SK-N-SH (cell line): Measurements from ENCODE around the gene MAPK10. TPM values are rescaled to one million over a fixed set of nuclear protein-coding genes. Genes with fewer than 3 reads are reported as not detected.

Experiments
- CTCF ChIA-PET: fragments of 300-600, 350-600 bp; formaldehyde crosslinking; extraction: SDS; loops from one replicate; lab custom pipeline; 2021; lab: Yijun Ruan, JAX
- POLR2A ChIA-PET: fragments of 350-600 bp; sonication (Branson Sonifier 250); formaldehyde crosslinking; extraction: SDS; loops from one replicate; lab custom pipeline; 2020; ENCODE audit warnings: antibody characterized with exemption, inconsistent platforms; lab: Yijun Ruan, JAX
- DNase-seq: peaks from one replicate; pipeline ENCODE4 v3.0.0; 2012
- H2AFZ ChIP-seq: fragments of 200-600 bp; sonication (generic); 2 replicates; pipeline ENCODE4 v1.8.1; 2016; ENCODE audit warnings: antibody characterized with exemption, mild to moderate bottlenecking, low read depth
- H3F3A ChIP-seq: fragments of 200-600 bp; sonication (generic); replicated peaks from 2 replicates; pipeline ENCODE3; 2016; ENCODE audit warnings: antibody characterized with exemption, mild to moderate bottlenecking; ENCODE audit not compliant: insufficient read depth
- H3K27ac ChIP-seq, 2 experiments: fragments of 200-500 bp in 1 of 2; fragments of 200-600 bp in 1 of 2; sonication (Bioruptor generic) in 1 of 2; sonication (generic), shearing (Covaris generic) in 1 of 2; 2 replicates each; pipeline versions ENCODE4 v1.5.1 to v1.6.1; 2014 to 2016; ENCODE audit warnings: low read depth in 2 of 2, inconsistent platforms in 1 of 2, low read length in 1 of 2, mild to moderate bottlenecking in 1 of 2, mixed read lengths in 1 of 2
- H3K27me3 ChIP-seq: fragments of 200-600 bp; sonication (generic), shearing (Covaris generic); 2 replicates; pipeline ENCODE4 v1.6.1; 2016; ENCODE audit warnings: mixed run types; ENCODE audit not compliant: insufficient read depth
- H3K36me3 ChIP-seq, 2 experiments: fragments of 200-500 bp in 1 of 2; fragments of 200-600 bp in 1 of 2; sonication (Bioruptor generic) in 1 of 2; sonication (generic) in 1 of 2; replicated peaks in 1 of 2; 2 replicates each; pipeline versions ENCODE3 to v1.5.1; 2014 to 2016; ENCODE audit warnings: low read length in 1 of 2, mild to moderate bottlenecking in 1 of 2; ENCODE audit not compliant: insufficient read depth in 2 of 2, control insufficient read depth in 1 of 2
- H3K4me1 ChIP-seq, 2 experiments: fragments of 200-500 bp in 1 of 2; fragments of 200-600 bp in 1 of 2; sonication (Bioruptor generic) in 1 of 2; sonication (generic), shearing (Covaris generic) in 1 of 2; 2 replicates each; pipeline versions ENCODE4 v1.5.1 to v1.6.1; 2014 to 2016; ENCODE audit warnings: low read depth in 1 of 2, low read length in 1 of 2, mixed run types in 1 of 2; ENCODE audit not compliant: insufficient read depth in 2 of 2, control insufficient read depth in 1 of 2
- H3K4me2 ChIP-seq: fragments of 200-600 bp; sonication (generic), shearing (Covaris generic); 2 replicates; pipeline ENCODE4 v1.6.1; 2017; ENCODE audit warnings: mixed run types
- H3K4me3 ChIP-seq, 2 experiments: fragments of 200-500 bp in 1 of 2; fragments of 200-600 bp in 1 of 2; sonication (Bioruptor generic) in 1 of 2; sonication (generic), shearing (Covaris generic) in 1 of 2; 2 replicates each; pipeline versions ENCODE4 v1.5.1 to v1.8.1; 2014 to 2016; ENCODE audit warnings: low read depth in 2 of 2, inconsistent platforms in 1 of 2, low read length in 1 of 2, mild to moderate bottlenecking in 1 of 2, mixed read lengths in 1 of 2, moderate library complexity in 1 of 2
- H3K79me2 ChIP-seq: fragments of 200-600 bp; sonication (generic); 2 replicates; pipeline ENCODE4 v1.8.1; 2017; ENCODE audit warnings: mild to moderate bottlenecking; ENCODE audit not compliant: insufficient read depth
- H3K9ac ChIP-seq: fragments of 200-600 bp; sonication (generic); 2 replicates; pipeline ENCODE4 v1.6.1; 2017; ENCODE audit warnings: mixed run types
- H3K9me2 ChIP-seq: fragments of 200-600 bp; sonication (generic); 2 replicates; pipeline ENCODE4 v1.6.1; 2017; ENCODE audit warnings: mixed run types
- H3K9me3 ChIP-seq: fragments of 200-600 bp; sonication (generic); 2 replicates; pipeline ENCODE4 v1.6.1; 2017; ENCODE audit warnings: mixed run types, mild to moderate bottlenecking, moderate library complexity
- H4K20me1 ChIP-seq: fragments of 200-600 bp; sonication (generic); 2 replicates; pipeline ENCODE4 v1.6.1; 2017; ENCODE audit warnings: mild to moderate bottlenecking, mixed run types; ENCODE audit not compliant: insufficient read depth
- CHD2 ChIP-seq: fragments of 150-350 bp; IDR thresholded peaks from 2 replicates; pipeline ENCODE4 v1.6.1; 2018; ENCODE audit warnings: low read length; ENCODE audit not compliant: partially characterized antibody
- CTCF ChIP-seq: fragments of 200-600 bp; sonication (generic); IDR thresholded peaks from 2 replicates; pipeline ENCODE4 v1.6.1; 2017; ENCODE audit warnings: antibody characterized with exemption, mild to moderate bottlenecking, moderate library complexity
- EP300 ChIP-seq, 2 experiments: IDR thresholded peaks; 2 replicates each; pipeline versions ENCODE4 v1.4.0 to v1.6.1; 2012; ENCODE audit warnings: borderline replicate concordance in 1 of 2, low read depth in 1 of 2, low read length in 1 of 2
- EZH2phosphoT487 ChIP-seq: fragments of 200-600 bp; sonication (generic); IDR thresholded peaks from 2 replicates; pipeline ENCODE4 v1.6.1; 2017; ENCODE audit warnings: low read depth, mixed run types, mild to moderate bottlenecking, antibody characterized with exemption, moderate library complexity, borderline replicate concordance
- FOSL2 ChIP-seq: IDR thresholded peaks from 2 replicates; pipeline ENCODE4 v1.4.0; 2012; ENCODE audit warnings: low read depth, mild to moderate bottlenecking, moderate library complexity, borderline replicate concordance
- FOXJ3 ChIP-seq: sonication (generic); formaldehyde crosslinking; IDR thresholded peaks from 2 replicates; pipeline ENCODE4 v1.5.1; 2020; ENCODE audit warnings: mild to moderate bottlenecking, missing genetic modification reagents
- FOXM1 ChIP-seq: IDR thresholded peaks from 2 replicates; pipeline ENCODE4 v1.4.0; 2012; ENCODE audit warnings: low read depth, mild to moderate bottlenecking
- GABPA ChIP-seq: IDR thresholded peaks from 2 replicates; pipeline ENCODE4 v1.4.0; 2012; ENCODE audit warnings: low read depth, mild to moderate bottlenecking
- GATA2 ChIP-seq: sonication (generic); formaldehyde crosslinking; IDR thresholded peaks from 2 replicates; pipeline ENCODE4 v1.5.0; 2020; ENCODE audit warnings: mild to moderate bottlenecking, missing genetic modification reagents
- JUND ChIP-seq: IDR thresholded peaks from 2 replicates; pipeline ENCODE4 v1.4.0; 2012
- POLR2AphosphoS5 ChIP-seq: IDR thresholded peaks from 2 replicates; pipeline ENCODE4 v1.6.1; 2012; ENCODE audit warnings: low read depth, low read length
- RAD21 ChIP-seq: IDR thresholded peaks from 2 replicates; pipeline ENCODE4 v1.6.1; 2012; ENCODE audit warnings: mild to moderate bottlenecking, low read length
- RCOR1 ChIP-seq: fragments of 150-350 bp; IDR thresholded peaks from 2 replicates; pipeline ENCODE4 v1.6.1; 2017; ENCODE audit warnings: antibody characterized with exemption, low read length
- RXRA ChIP-seq: IDR thresholded peaks from 2 replicates; pipeline ENCODE4 v1.4.0; 2012; ENCODE audit warnings: low read depth, mild to moderate bottlenecking, borderline replicate concordance
- SIN3A ChIP-seq: IDR thresholded peaks from 2 replicates; pipeline ENCODE4 v1.6.1; 2012; ENCODE audit warnings: low read depth, mild to moderate bottlenecking, low read length, moderate library complexity, borderline replicate concordance
- SMC3 ChIP-seq: IDR thresholded peaks from 2 replicates; pipeline ENCODE4 v1.6.1; 2012; ENCODE audit warnings: low read depth, low read length, improper control_type of control experiment
- TAF1 ChIP-seq: IDR thresholded peaks from 2 replicates; pipeline ENCODE4 v1.6.1; 2012; ENCODE audit warnings: low read depth, mild to moderate bottlenecking, low read length, moderate library complexity, borderline replicate concordance
- TCF12 ChIP-seq: IDR thresholded peaks from 2 replicates; pipeline ENCODE4 v1.4.0; 2012
- USF2 ChIP-seq: fragments of 150-350 bp; IDR thresholded peaks from 2 replicates; pipeline ENCODE4 v1.6.1; 2017; ENCODE audit warnings: antibody characterized with exemption, low read length, low read depth, borderline replicate concordance
- YY1 ChIP-seq: IDR thresholded peaks from 2 replicates; pipeline ENCODE4 v1.4.0; 2012; ENCODE audit warnings: low read depth, mild to moderate bottlenecking
- WGBS: methylation state at CpG from one replicate; pipeline ENCODE4 v1.1.6; 2017; ENCODE audit warnings: low lambda C conversion rate; 5-methylcytosine and 5-hydroxymethylcytosine counted together
- polyA plus RNA-seq, 3 experiments: library from polyadenylated mRNA; depleted of rRNA; stranded (reverse); fragments of >200 nt; gene quantifications; 2 replicates each; pipeline ENCODE4 v1.2.3, GENCODE V29; 2012
- TF ChIP-seq, protein P1 (sequence below): IDR thresholded peaks from 2 replicates; pipeline ENCODE4 v1.4.0; 2012; ENCODE audit warnings: low read depth, borderline replicate concordance
- TF ChIP-seq, protein P2 (sequence below): fragments of 150-350 bp; IDR thresholded peaks from 2 replicates; pipeline ENCODE4 v1.6.1; 2016; ENCODE audit warnings: mild to moderate bottlenecking, low read depth, low read length
- TF ChIP-seq, protein P3 (sequence below): IDR thresholded peaks from 2 replicates; pipeline ENCODE4 v1.6.1; 2012; ENCODE audit warnings: mild to moderate bottlenecking, low read depth, low read length, moderate library complexity

Gene MAPK10
- 8.1 and 13.0 TPM in 2 replicates for polyA plus RNA-seq (2012; rRNA removed)
- polyA plus RNA-seq (2012; cell fraction: cytosol; rRNA removed): 5.7 and 5.9 TPM in 2 replicates
- 22.4 and 45.1 TPM in 2 replicates for polyA plus RNA-seq (2012; cell fraction: nucleus; rRNA removed)

DNA sequence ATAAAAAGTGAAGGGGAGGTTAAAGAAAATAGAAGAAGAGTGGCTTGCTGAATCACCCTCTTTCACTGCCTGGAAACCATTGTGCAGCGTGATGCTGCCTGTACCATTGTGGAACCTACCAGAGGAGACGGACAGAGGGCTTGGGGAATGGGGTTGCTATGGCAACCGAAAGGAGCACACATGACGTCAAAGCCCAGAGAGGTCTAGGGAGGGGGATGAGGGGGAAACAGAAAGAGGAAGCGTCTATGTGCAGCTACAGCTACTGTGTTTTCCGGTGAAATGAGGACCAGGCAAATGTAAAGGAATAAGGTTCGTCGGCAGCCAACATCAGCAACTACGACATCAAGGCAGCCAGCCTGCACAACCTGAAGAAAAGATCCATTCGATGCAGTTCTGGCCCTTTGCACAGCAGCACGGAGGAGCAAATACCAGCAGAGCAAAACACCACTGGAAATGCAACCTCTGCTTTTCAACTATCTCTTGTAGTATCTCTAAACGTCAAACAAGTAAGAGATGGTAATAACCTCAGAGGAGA lies at the start of gene MAPK10:
Gene MAPK10, minus strand, starts transcription at position 110 of the 535 bp plus-strand sequence.
- Histone ChIP-seq H3K27ac (peak within 1 kb of the TSS; percentile 45 to 94), H2AFZ (peak within 1 kb of the TSS; percentile 90), H3F3A (no peaks in the 10 kb centered on the region), H3K9me3 (no peaks in the 10 kb centered on the region), H3K9ac (peak within 1 kb of the TSS; percentile 53), H3K4me2 (peak within 1 kb of the TSS; percentile 81), H3K9me2 (no peaks in the 10 kb centered on the region), H3K27me3 (no peaks in the 10 kb centered on the region), H3K79me2 (no peaks in the 10 kb centered on the region), H4K20me1 (no peaks in the 10 kb centered on the region), H3K36me3 (peaks cover 0 to 3% of the 10 kb centered on the region in 2 experiments), H3K4me1 (peaks cover 0 to 15% of the 10 kb centered on the region in 2 experiments; a peak in 2 of 4 replicates), H3K4me3 (peak within 1 kb of the TSS; percentile 61 to 62)
- POLR2A ChIA-PET: no interaction called here
- WGBS: 9% methylated on average over 12 of the region's 12 CpGs
- peak; percentile 76 for DNase-seq
- CTCF ChIA-PET: interaction anchor here (1.0 kb wide), 1 partner anchor 15 kb away, joined by 4 read pairs; no protein-coding TSS in a partner anchor
- TF ChIP-seq RAD21 (peak; percentile 26), GABPA (peak; percentile 45; the same call in 1 of the 2 replicates), RXRA (no peak), POLR2AphosphoS5 (peak; percentile 75), CTCF (no peak), FOSL2 (no peak; the same call in 1 of the 2 replicates), TCF12 (0 out of 2 replicates have a peak, but pooled peaks have one; percentile 4), SIN3A (peak; percentile 51; the same call in 1 of the 2 replicates), CHD2 (peak; percentile 70), EZH2phosphoT487 (no peak), RCOR1 (no peak), JUND (no peak), SMC3 (no peak), TAF1 (peak; percentile 35), FOXM1 (no peak), FOXJ3 (peak; percentile 56; the same call in 1 of the 2 replicates), GATA2 (CRISPR knock-in tag) (peak; percentile 63), YY1 (no peak), EP300 (IDR thresholded peaks at IDR 0.05; ENCODE audit: borderline replicate concordance in 1 of 2, low read depth in 1 of 2, low read length in 1 of 2) (peak in 1 of 2 experiments; percentile 37; a peak in 1 of 4 replicates), USF2 (no peak)
- TF ChIP-seq, protein P1, sequence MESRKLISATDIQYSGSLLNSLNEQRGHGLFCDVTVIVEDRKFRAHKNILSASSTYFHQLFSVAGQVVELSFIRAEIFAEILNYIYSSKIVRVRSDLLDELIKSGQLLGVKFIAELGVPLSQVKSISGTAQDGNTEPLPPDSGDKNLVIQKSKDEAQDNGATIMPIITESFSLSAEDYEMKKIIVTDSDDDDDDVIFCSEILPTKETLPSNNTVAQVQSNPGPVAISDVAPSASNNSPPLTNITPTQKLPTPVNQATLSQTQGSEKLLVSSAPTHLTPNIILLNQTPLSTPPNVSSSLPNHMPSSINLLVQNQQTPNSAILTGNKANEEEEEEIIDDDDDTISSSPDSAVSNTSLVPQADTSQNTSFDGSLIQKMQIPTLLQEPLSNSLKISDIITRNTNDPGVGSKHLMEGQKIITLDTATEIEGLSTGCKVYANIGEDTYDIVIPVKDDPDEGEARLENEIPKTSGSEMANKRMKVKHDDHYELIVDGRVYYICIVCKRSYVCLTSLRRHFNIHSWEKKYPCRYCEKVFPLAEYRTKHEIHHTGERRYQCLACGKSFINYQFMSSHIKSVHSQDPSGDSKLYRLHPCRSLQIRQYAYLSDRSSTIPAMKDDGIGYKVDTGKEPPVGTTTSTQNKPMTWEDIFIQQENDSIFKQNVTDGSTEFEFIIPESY: no peak
- TF ChIP-seq, protein P2, sequence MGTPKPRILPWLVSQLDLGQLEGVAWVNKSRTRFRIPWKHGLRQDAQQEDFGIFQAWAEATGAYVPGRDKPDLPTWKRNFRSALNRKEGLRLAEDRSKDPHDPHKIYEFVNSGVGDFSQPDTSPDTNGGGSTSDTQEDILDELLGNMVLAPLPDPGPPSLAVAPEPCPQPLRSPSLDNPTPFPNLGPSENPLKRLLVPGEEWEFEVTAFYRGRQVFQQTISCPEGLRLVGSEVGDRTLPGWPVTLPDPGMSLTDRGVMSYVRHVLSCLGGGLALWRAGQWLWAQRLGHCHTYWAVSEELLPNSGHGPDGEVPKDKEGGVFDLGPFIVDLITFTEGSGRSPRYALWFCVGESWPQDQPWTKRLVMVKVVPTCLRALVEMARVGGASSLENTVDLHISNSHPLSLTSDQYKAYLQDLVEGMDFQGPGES: no peak
- TF ChIP-seq, protein P3, sequence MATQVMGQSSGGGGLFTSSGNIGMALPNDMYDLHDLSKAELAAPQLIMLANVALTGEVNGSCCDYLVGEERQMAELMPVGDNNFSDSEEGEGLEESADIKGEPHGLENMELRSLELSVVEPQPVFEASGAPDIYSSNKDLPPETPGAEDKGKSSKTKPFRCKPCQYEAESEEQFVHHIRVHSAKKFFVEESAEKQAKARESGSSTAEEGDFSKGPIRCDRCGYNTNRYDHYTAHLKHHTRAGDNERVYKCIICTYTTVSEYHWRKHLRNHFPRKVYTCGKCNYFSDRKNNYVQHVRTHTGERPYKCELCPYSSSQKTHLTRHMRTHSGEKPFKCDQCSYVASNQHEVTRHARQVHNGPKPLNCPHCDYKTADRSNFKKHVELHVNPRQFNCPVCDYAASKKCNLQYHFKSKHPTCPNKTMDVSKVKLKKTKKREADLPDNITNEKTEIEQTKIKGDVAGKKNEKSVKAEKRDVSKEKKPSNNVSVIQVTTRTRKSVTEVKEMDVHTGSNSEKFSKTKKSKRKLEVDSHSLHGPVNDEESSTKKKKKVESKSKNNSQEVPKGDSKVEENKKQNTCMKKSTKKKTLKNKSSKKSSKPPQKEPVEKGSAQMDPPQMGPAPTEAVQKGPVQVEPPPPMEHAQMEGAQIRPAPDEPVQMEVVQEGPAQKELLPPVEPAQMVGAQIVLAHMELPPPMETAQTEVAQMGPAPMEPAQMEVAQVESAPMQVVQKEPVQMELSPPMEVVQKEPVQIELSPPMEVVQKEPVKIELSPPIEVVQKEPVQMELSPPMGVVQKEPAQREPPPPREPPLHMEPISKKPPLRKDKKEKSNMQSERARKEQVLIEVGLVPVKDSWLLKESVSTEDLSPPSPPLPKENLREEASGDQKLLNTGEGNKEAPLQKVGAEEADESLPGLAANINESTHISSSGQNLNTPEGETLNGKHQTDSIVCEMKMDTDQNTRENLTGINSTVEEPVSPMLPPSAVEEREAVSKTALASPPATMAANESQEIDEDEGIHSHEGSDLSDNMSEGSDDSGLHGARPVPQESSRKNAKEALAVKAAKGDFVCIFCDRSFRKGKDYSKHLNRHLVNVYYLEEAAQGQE: peak; percentile 48; the same call in 1 of the 2 replicates
